Mesenchymal stem cell (in vitro differentiated cells and primary cell): Measurements from ENCODE around the gene TNNT2.

Experiments
- DNase-seq: peaks from one replicate; pipeline ENCODE4 v3.0.0-alpha.2; 2013
- H2AFZ ChIP-seq: one replicate; pipeline ENCODE4 v1.6.1; 2013; ENCODE audit warnings: low read depth, mild to moderate bottlenecking, control low read depth, inconsistent platforms, low read length, moderate library complexity
- H2AK5ac ChIP-seq: 2 replicates; pipeline ENCODE4 v1.6.1; 2013; ENCODE audit warnings: low read length, moderate library complexity, mild to moderate bottlenecking, inconsistent platforms; ENCODE audit not compliant: severe bottlenecking
- H2BK120ac ChIP-seq: one replicate; pipeline ENCODE4 v1.6.1; 2013; ENCODE audit warnings: low read depth, mild to moderate bottlenecking, inconsistent platforms, low read length, moderate library complexity
- H2BK12ac ChIP-seq, 2 experiments: one replicate each; pipeline ENCODE4 v1.6.1; 2013; ENCODE audit warnings: inconsistent platforms in 2 of 2, low read length in 2 of 2, mild to moderate bottlenecking in 2 of 2, moderate library complexity in 2 of 2, control low read depth in 1 of 2
- H2BK15ac ChIP-seq: one replicate; pipeline ENCODE4 v1.6.1; 2013; ENCODE audit warnings: mild to moderate bottlenecking, low read depth, inconsistent platforms; ENCODE audit not compliant: poor library complexity, severe bottlenecking
- H2BK5ac ChIP-seq: 2 replicates; pipeline ENCODE4 v1.6.1; 2013; ENCODE audit warnings: low read depth, mild to moderate bottlenecking, low read length, control low read depth, inconsistent platforms; ENCODE audit not compliant: poor library complexity, severe bottlenecking
- H3K14ac ChIP-seq, 2 experiments: one replicate each; pipeline ENCODE4 v1.6.1; 2013; ENCODE audit warnings: inconsistent platforms in 2 of 2, low read length in 2 of 2, control low read depth in 1 of 2, mild to moderate bottlenecking in 1 of 2, moderate library complexity in 1 of 2
- H3K18ac ChIP-seq, 2 experiments: one replicate each; pipeline ENCODE4 v1.6.1; 2013; ENCODE audit warnings: inconsistent platforms in 2 of 2, low read length in 2 of 2, control low read depth in 1 of 2, low read depth in 1 of 2, mild to moderate bottlenecking in 1 of 2
- H3K23ac ChIP-seq, 2 experiments: one replicate each; pipeline ENCODE4 v1.6.1; 2013; ENCODE audit warnings: inconsistent platforms in 2 of 2, low read length in 2 of 2, mild to moderate bottlenecking in 2 of 2, moderate library complexity in 2 of 2, control low read depth in 1 of 2
- H3K27ac ChIP-seq: 2 replicates; pipeline ENCODE4 v1.5.1; 2013; ENCODE audit warnings: mild to moderate bottlenecking, moderate library complexity, low read length, control low read depth, inconsistent platforms; ENCODE audit not compliant: poor library complexity, severe bottlenecking
- H3K27me3 ChIP-seq, 2 experiments: 2 replicates each; pipeline versions ENCODE4 v1.6.1 to v1.7.0; 2013; ENCODE audit warnings: low read length in 2 of 2, mild to moderate bottlenecking in 2 of 2, moderate library complexity in 2 of 2, control low read depth in 1 of 2, inconsistent platforms in 1 of 2; ENCODE audit not compliant: control insufficient read depth in 1 of 2, insufficient read depth in 1 of 2
- H3K36me3 ChIP-seq, 2 experiments: 2 replicates each; pipeline versions ENCODE4 v1.6.1 to v1.7.0; 2013; ENCODE audit warnings: low read length in 2 of 2, control low read depth in 1 of 2, inconsistent platforms in 1 of 2, low read depth in 1 of 2, mild to moderate bottlenecking in 1 of 2; ENCODE audit not compliant: insufficient read depth in 2 of 2, control insufficient read depth in 1 of 2
- H3K4ac ChIP-seq, 2 experiments: one replicate each; pipeline ENCODE4 v1.6.1; 2013; ENCODE audit warnings: inconsistent platforms in 2 of 2, low read length in 2 of 2, mild to moderate bottlenecking in 2 of 2, moderate library complexity in 2 of 2, control low read depth in 1 of 2, low read depth in 1 of 2
- H3K4me1 ChIP-seq: 2 replicates; pipeline ENCODE4 v1.6.1; 2013; ENCODE audit warnings: low read depth, low read length, control low read depth; ENCODE audit not compliant: control insufficient read depth, insufficient read depth
- H3K4me2 ChIP-seq: 2 replicates; pipeline ENCODE4 v1.6.1; 2013; ENCODE audit warnings: low read length, mild to moderate bottlenecking, inconsistent platforms; ENCODE audit not compliant: poor library complexity, severe bottlenecking
- H3K4me3 ChIP-seq, 2 experiments: 2 replicates each; pipeline versions ENCODE4 v1.5.1 to v1.7.0; 2013; ENCODE audit warnings: low read length in 2 of 2, mild to moderate bottlenecking in 2 of 2, control low read depth in 1 of 2, low read depth in 1 of 2; ENCODE audit not compliant: insufficient read depth in 1 of 2
- H3K79me1 ChIP-seq: replicated peaks from 2 replicates; pipeline ENCODE4 v1.6.1; 2013; ENCODE audit warnings: mild to moderate bottlenecking, control low read depth, low read length, inconsistent platforms; ENCODE audit not compliant: poor library complexity, severe bottlenecking
- H3K9ac ChIP-seq: 2 replicates; pipeline ENCODE4 v1.7.0; 2013; ENCODE audit warnings: mild to moderate bottlenecking, low read length, moderate library complexity
- H3K9me3 ChIP-seq: 2 replicates; pipeline ENCODE4 v1.7.0; 2013; ENCODE audit warnings: mild to moderate bottlenecking, low read length; ENCODE audit not compliant: control insufficient read depth
- H4K8ac ChIP-seq: one replicate; pipeline ENCODE4 v1.6.1; 2013; ENCODE audit warnings: inconsistent platforms, mild to moderate bottlenecking, low read length, moderate library complexity
- H4K91ac ChIP-seq: one replicate; pipeline ENCODE4 v1.6.1; 2013; ENCODE audit warnings: mild to moderate bottlenecking, low read length, inconsistent platforms
- WGBS: methylation state at CpG from one replicate; pipeline ENCODE4 v1.1.7; 2013; ENCODE audit warnings: mixed read lengths; 5-methylcytosine and 5-hydroxymethylcytosine counted together

TNNT2 gene

DNA sequence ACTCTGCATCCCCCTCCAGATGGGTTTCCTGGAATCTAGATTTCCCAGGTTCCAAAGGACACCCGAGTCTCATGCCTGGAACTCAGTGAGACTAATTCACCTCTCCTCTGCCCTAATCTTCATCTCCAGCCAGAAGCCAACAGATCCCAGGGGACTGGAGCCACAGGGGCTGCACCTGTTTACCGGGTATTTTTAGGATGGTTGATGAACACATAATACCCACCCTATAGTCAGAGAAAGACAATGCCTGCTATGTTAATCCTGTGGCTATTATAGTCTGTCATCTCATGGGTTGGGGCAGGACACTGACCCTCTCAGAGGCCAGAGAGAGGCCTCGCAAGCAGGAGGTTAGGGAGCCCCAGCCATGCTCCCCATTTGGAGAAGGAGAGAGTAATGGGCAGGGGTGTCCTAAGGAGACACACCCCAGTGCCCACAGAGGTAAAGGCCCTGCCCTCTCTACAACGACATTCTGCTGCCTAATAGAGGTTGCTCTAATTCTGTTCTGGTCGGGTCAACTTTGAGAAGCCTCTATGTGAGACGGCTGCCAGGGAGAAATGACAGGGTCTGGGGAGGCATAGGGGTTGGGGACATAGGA is 45.1 kb upstream of the TNNT2 start:
- no peak overlapping the region for H3K4ac ChIP-seq
- DNase-seq, result no peak
- no peak overlapping the region for H2AK5ac ChIP-seq
- H2BK15ac ChIP-seq, result no peak overlapping the region
- no peaks in the 10 kb centered on the region for H3K79me1 ChIP-seq
- no peak overlapping the region for H3K4me3 ChIP-seq
- no peak overlapping the region for H2BK120ac ChIP-seq
- peaks cover 33% of the 10 kb centered on the region for H3K4me1 ChIP-seq
- H3K36me3 ChIP-seq, result no peaks in the 10 kb centered on the region
- no peak overlapping the region for H3K4me2 ChIP-seq
- no peak overlapping the region for H2BK12ac ChIP-seq
- 87% methylated on average over 5 of the region's 6 CpGs for WGBS
- no peak overlapping the region for H3K9ac ChIP-seq
- no peak overlapping the region for H2AFZ ChIP-seq
- no peak overlapping the region for H2BK5ac ChIP-seq
- H3K14ac ChIP-seq, result no peak overlapping the region
- H3K9me3 ChIP-seq, result peaks cover 4% of the 10 kb centered on the region
- H3K27me3 ChIP-seq, result peaks cover 0 to 46% of the 10 kb centered on the region in 2 experiments
- H3K27ac ChIP-seq, result no peak overlapping the region
- no peak overlapping the region for H3K18ac ChIP-seq
- H4K8ac ChIP-seq, result no peak overlapping the region
- no peak overlapping the region for H4K91ac ChIP-seq
- no peak overlapping the region for H3K23ac ChIP-seq

DNA sequence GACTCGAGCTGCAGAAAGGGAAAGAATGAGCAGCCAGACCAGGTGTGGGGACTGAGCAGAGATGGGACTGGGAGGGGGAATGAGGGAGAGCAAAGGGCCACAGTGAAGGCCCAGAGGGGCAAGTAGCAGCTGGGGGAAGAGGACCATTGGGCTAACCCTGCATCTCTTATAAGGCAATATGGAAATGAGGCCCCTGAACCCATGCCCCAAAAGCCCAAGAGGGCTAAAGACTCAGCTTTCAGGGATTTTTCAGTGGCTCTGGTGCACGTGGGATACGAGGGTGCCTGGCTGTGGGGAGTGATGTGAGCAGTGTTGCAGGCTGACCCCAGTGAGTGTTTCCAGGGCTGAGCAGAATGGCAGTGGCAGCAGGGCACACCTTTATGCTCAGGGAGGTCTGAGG is 44.5 kb upstream of the TNNT2 start:
- Histone ChIP-seq H3K27me3 (peaks cover 0 to 51% of the 10 kb centered on the region in 2 experiments), H3K9ac (no peak overlapping the region), H3K36me3 (no peaks in the 10 kb centered on the region), H2BK120ac (no peak overlapping the region), H3K79me1 (no peaks in the 10 kb centered on the region), H3K14ac (no peak overlapping the region), H4K91ac (no peak overlapping the region), H2BK5ac (no peak overlapping the region), H2BK12ac (no peak overlapping the region), H3K23ac (no peak overlapping the region), H2AK5ac (no peak overlapping the region), H3K4me2 (no peak overlapping the region), H2BK15ac (no peak overlapping the region), H3K27ac (no peak overlapping the region), H3K9me3 (peaks cover 4% of the 10 kb centered on the region), H2AFZ (no peak overlapping the region), H4K8ac (no peak overlapping the region), H3K4me3 (no peak overlapping the region), H3K18ac (no peak overlapping the region), H3K4me1 (peaks cover 33% of the 10 kb centered on the region), H3K4ac (no peak overlapping the region)
- DNase-seq, result no peak
- 55% methylated on average over 3 of the region's 3 CpGs for WGBS

DNA sequence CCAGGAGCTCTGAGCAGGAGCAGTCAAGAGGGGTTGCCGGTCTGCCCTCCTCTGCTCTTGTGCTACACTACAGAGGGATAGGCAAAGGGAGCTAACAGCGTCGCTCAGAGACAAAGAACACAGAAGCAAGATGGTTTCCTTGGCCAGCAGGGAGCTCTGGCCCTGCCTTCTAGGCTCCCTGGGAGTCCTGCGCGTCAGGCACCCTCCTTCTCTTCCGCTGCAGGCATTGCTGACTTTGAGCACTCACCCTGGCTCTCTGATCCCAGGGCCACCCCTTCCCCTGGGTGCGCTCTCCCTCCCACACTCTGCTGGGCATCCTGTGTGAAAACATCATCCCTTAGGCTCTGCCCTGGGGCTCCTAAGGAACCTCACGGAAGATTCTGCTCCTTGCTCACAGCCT is 43.6 kb upstream of the TNNT2 start:
- H2BK120ac ChIP-seq, result no peak overlapping the region
- H3K14ac ChIP-seq, result no peak overlapping the region
- H3K18ac ChIP-seq, result no peak overlapping the region
- H3K23ac ChIP-seq, result no peak overlapping the region
- peaks cover 32% of the 10 kb centered on the region for H3K4me1 ChIP-seq
- no peak overlapping the region for H3K4ac ChIP-seq
- no peak overlapping the region for H4K91ac ChIP-seq
- H3K27me3 ChIP-seq, result peaks cover 0 to 60% of the 10 kb centered on the region in 2 experiments
- no peak overlapping the region for H3K9ac ChIP-seq
- H2BK12ac ChIP-seq, result no peak overlapping the region
- no peak overlapping the region for H2AFZ ChIP-seq
- no peaks in the 10 kb centered on the region for H3K36me3 ChIP-seq
- H4K8ac ChIP-seq, result no peak overlapping the region
- peaks cover 5% of the 10 kb centered on the region for H3K9me3 ChIP-seq
- peak overlapping the region; percentile 1 for H3K27ac ChIP-seq
- H2AK5ac ChIP-seq, result peak overlapping the region; percentile 76
- 80% methylated on average over 7 of the region's 8 CpGs for WGBS
- no peak overlapping the region for H2BK5ac ChIP-seq
- H3K79me1 ChIP-seq, result no peaks in the 10 kb centered on the region
- H2BK15ac ChIP-seq, result no peak overlapping the region
- H3K4me3 ChIP-seq, result no peak overlapping the region
- DNase-seq, result no peak
- no peak overlapping the region for H3K4me2 ChIP-seq

DNA sequence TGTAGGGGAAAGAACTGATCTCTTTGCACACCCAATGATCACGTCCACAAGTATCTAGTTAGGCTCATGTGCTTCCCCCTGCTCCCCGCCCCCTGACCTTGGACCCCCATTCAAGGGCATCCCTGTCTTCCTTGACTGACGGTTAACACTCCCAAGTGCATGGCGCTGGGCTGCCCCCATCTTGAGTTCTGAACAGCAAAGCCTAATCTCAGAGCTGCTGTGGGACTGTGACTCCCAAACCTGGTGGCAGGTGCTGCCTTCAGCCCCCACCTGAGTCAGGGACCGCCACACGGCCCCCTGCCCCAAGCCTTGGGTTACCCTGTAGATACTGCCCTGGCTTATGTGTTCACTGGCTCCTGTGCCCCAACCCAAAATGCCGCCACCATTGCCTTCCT is 43.1 kb upstream of the TNNT2 start:
- Histone ChIP-seq H3K4me3 (no peak overlapping the region), H2AFZ (no peak overlapping the region), H2BK12ac (no peak overlapping the region), H2BK5ac (no peak overlapping the region), H3K36me3 (no peaks in the 10 kb centered on the region), H4K91ac (no peak overlapping the region), H3K9me3 (peaks cover 9% of the 10 kb centered on the region), H3K18ac (no peak overlapping the region), H2AK5ac (peak overlapping the region; percentile 76), H3K79me1 (no peaks in the 10 kb centered on the region), H2BK15ac (no peak overlapping the region), H4K8ac (no peak overlapping the region), H3K4me2 (no peak overlapping the region), H3K4me1 (peaks cover 32% of the 10 kb centered on the region), H3K27me3 (peaks cover 0 to 64% of the 10 kb centered on the region in 2 experiments), H2BK120ac (no peak overlapping the region), H3K9ac (no peak overlapping the region), H3K14ac (no peak overlapping the region), H3K4ac (no peak overlapping the region), H3K27ac (no peak overlapping the region), H3K23ac (no peak overlapping the region)
- 84% methylated on average over 7 of the region's 7 CpGs for WGBS
- no peak for DNase-seq
